HepG2 (cell line): ENCODE measurements around the gene TCFL5. TPM values are rescaled to one million over a fixed set of nuclear protein-coding genes. Genes with fewer than 3 reads are reported as not detected.

Experiments used
- ARHGAP35 ChIP-seq: sonication (generic); formaldehyde crosslinking; IDR thresholded peaks from 2 replicates; pipeline ENCODE4 v1.9.0; 2022; ENCODE audit warnings: mild to moderate bottlenecking, inconsistent platforms, moderate library complexity, missing genetic modification reagents, borderline replicate concordance
- ATRX ChIP-seq: sonication (generic); formaldehyde crosslinking; IDR thresholded peaks from 2 replicates; pipeline ENCODE4 v1.4.0; 2020; ENCODE audit warnings: missing genetic modification reagents, borderline replicate concordance
- CREB1 ChIP-seq, 2 experiments: fragments of 450-650 bp in 1 of 2; IDR thresholded peaks; 2 replicates each; pipeline ENCODE4 v1.6.1; 2016 to 2017; ENCODE audit warnings: control low read depth in 1 of 2, mild to moderate bottlenecking in 1 of 2, missing compliant biosample characterization in 1 of 2, missing genetic modification characterization in 1 of 2
- DMAP1 ChIP-seq: IDR thresholded peaks from 2 replicates; pipeline ENCODE4 v1.6.1; 2016
- EP300 ChIP-seq, 3 experiments: sonication (generic) in 1 of 3; formaldehyde crosslinking in 1 of 3; IDR thresholded peaks; 2 replicates each; pipeline versions ENCODE4 v1.5.1 to v1.6.1; 2011 to 2020; ENCODE audit warnings: low read depth in 2 of 3, low read length in 2 of 3, borderline replicate concordance in 1 of 3, improper control_type of control experiment in 1 of 3, mild to moderate bottlenecking in 1 of 3, missing genetic modification reagents in 1 of 3, moderate library complexity in 1 of 3
- HDAC1 ChIP-seq: sonication (generic); formaldehyde crosslinking; IDR thresholded peaks from 2 replicates; pipeline ENCODE4 v1.5.1; 2020; ENCODE audit warnings: mild to moderate bottlenecking, missing genetic modification reagents
- ISX ChIP-seq: sonication (generic); formaldehyde crosslinking; conservative IDR thresholded peaks from 2 replicates; pipeline ENCODE4 v1.5.0; 2020; ENCODE audit warnings: missing genetic modification reagents
- LRRFIP1 ChIP-seq: sonication (generic); formaldehyde crosslinking; conservative IDR thresholded peaks from 2 replicates; pipeline ENCODE4 v1.4.0; 2020; ENCODE audit warnings: missing genetic modification reagents
- MBNL3 ChIP-seq: fragments of 250-450 bp; sonication (Bioruptor Pico); conservative IDR thresholded peaks from 2 replicates; pipeline ENCODE4 v1.8.0; 2022; ENCODE audit warnings: mild to moderate bottlenecking, inconsistent platforms
- MTERF4 ChIP-seq: sonication (generic); formaldehyde crosslinking; IDR thresholded peaks from 2 replicates; pipeline ENCODE4 v1.8.0; 2023; ENCODE audit warnings: mild to moderate bottlenecking, missing genetic modification reagents
- NBN ChIP-seq: fragments of 450-650 bp; conservative IDR thresholded peaks from 2 replicates; pipeline ENCODE4 v1.6.1; 2017
- SMAD3 ChIP-seq: sonication (generic); formaldehyde crosslinking; IDR thresholded peaks from 2 replicates; pipeline ENCODE4 v1.4.0; 2020; ENCODE audit warnings: missing genetic modification reagents
- THAP9 ChIP-seq: sonication (generic); formaldehyde crosslinking; IDR thresholded peaks from 2 replicates; pipeline ENCODE4; 2020; ENCODE audit warnings: missing genetic modification reagents, mild to moderate bottlenecking, borderline replicate concordance
- ZFY ChIP-seq: sonication (generic); formaldehyde crosslinking; IDR thresholded peaks from 2 replicates; pipeline ENCODE4 v1.4.0; 2020; ENCODE audit warnings: missing genetic modification reagents
- ZNF124 ChIP-seq: sonication (generic); formaldehyde crosslinking; IDR thresholded peaks from 2 replicates; pipeline ENCODE4 v1.4.0; 2020; ENCODE audit warnings: missing genetic modification reagents
- ZNF160 ChIP-seq: sonication (generic); formaldehyde crosslinking; IDR thresholded peaks from 2 replicates; pipeline ENCODE4 v1.8.0; 2022; ENCODE audit warnings: mild to moderate bottlenecking, inconsistent platforms, missing genetic modification reagents
- ZNF639 ChIP-seq: conservative IDR thresholded peaks from 2 replicates; pipeline ENCODE4 v1.6.1; 2018; ENCODE audit warnings: missing genetic modification reagents
- polyA plus RNA-seq, 8 experiments: library from polyadenylated mRNA; depleted of rRNA in 3 of 8; stranded (reverse) in 7 of 8; unstranded in 1 of 8; fragments of >200 nt; fragmentation: Illumina TruSeq in 4 of 8; extraction: Trizol in 4 of 8; gene quantifications; 2 replicates each; pipeline versions ENCODE4 v1.2.1 to v1.2.3, GENCODE V29; 2011 to 2016; ENCODE audit warnings: low read depth in 4 of 8, missing spikeins in 1 of 8, mixed read lengths in 1 of 8; ENCODE audit not compliant: insufficient read depth in 1 of 8
- total RNA-seq, 5 experiments: library from RNA; depleted of rRNA; stranded (reverse); fragments of >200 nt; fragmentation: Illumina TruSeq; extraction: Trizol; gene quantifications; 2 replicates each; pipeline ENCODE4 v1.2.3, GENCODE V29; 2016; ENCODE audit warnings: low read depth in 1 of 5
- TF ChIP-seq, protein P1 (sequence below): sonication (generic); formaldehyde crosslinking; conservative IDR thresholded peaks from 2 replicates; pipeline ENCODE4 v1.8.0; 2022; ENCODE audit warnings: missing genetic modification reagents

Gene TCFL5
- total and polyA plus RNA-seq, 2 of the 13 experiments (the other 11 are each of a cell fraction or from before 2014, with no cell fraction given), result 14.8 to 20.0 TPM

DNA sequence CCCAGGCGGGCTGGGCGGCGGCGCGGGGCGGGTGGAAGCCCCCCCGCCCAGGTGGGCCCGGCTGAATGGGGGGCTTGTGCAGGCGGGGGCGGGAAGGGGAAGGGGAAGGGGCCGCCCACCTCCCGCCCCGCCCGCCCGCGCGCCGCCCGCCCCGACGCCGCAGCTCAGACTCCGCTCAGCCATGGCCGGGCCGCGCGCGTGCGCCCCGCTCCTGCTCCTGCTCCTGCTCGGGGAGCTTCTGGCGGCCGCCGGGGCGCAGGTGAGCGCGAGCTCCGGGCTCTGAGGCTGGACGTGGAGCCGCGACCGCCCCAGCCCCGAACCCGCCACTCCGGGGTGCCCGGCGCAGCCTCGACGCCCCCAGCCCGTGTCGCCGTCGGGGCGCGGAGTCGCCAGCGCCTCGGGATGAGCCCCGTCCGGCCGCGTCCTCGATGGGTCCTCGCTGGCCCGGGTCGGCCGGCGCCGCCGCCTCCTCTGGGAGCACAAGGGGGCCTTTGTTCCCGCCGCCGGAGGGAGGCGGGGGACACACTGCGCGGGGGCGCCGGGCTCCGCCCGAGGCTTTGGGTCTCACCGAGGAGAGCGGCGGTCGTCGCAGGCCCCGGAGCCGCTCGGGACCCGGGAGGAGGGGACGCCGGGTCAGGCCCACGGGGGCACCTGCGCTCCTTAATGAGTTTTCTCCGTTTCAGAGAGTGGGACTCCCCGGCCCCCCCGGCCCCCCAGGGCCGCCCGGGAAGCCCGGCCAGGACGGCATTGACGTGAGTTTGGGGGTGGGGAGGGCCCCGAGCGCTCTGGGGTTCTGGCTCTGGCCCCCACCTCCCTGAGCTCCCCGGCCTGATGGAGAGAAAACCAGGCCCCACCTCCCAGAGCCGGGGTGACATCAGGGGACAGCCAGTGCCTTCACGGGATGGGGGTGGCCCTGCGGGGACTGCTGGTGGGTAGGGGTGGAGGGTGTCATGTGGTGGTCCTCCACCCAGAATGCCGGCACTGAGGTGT, 44.4 kb downstream of the TCFL5 start, which contains the start of gene COL9A3 (continued):
- TF ChIP-seq ZNF639, result peak; percentile 25; the same call in 1 of the 2 replicates
- no peak for TF ChIP-seq ZNF124
- no peak for TF ChIP-seq ATRX
- no peak for TF ChIP-seq ISX
- TF ChIP-seq, protein P1, sequence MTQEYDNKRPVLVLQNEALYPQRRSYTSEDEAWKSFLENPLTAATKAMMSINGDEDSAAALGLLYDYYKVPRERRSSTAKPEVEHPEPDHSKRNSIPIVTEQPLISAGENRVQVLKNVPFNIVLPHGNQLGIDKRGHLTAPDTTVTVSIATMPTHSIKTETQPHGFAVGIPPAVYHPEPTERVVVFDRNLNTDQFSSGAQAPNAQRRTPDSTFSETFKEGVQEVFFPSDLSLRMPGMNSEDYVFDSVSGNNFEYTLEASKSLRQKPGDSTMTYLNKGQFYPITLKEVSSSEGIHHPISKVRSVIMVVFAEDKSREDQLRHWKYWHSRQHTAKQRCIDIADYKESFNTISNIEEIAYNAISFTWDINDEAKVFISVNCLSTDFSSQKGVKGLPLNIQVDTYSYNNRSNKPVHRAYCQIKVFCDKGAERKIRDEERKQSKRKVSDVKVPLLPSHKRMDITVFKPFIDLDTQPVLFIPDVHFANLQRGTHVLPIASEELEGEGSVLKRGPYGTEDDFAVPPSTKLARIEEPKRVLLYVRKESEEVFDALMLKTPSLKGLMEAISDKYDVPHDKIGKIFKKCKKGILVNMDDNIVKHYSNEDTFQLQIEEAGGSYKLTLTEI, result no peak
- TF ChIP-seq NBN, result no peak
- TF ChIP-seq ARHGAP35, result no peak
- TF ChIP-seq MTERF4 (CRISPR knock-in tag), result 0 out of 2 replicates have a peak, but pooled peaks have one; percentile 39
- TF ChIP-seq DMAP1 (CRISPR knock-in tag), result no peak; the same call in 1 of the 2 replicates
- no peak for TF ChIP-seq THAP9 (CRISPR knock-in tag)
- no peak for TF ChIP-seq ZNF160 (CRISPR knock-in tag)
- no peak; a peak in 1 of 4 replicates for TF ChIP-seq EP300 (IDR thresholded peaks at IDR 0.05; ENCODE audit: low read depth in 2 of 2, low read length in 2 of 2)
- TF ChIP-seq EP300 (CRISPR knock-in tag; IDR thresholded peaks at IDR 0.05; ENCODE audit: borderline replicate concordance), result no peak
- no peak for TF ChIP-seq LRRFIP1 (CRISPR knock-in tag)
- no peak; the same call in none of the 2 replicates for TF ChIP-seq ZFY (CRISPR knock-in tag)
- TF ChIP-seq HDAC1, result peak; percentile 29
- no peak for TF ChIP-seq SMAD3 (CRISPR knock-in tag)
- no peak for TF ChIP-seq CREB1 (IDR thresholded peaks at IDR 0.05)
- no peak for TF ChIP-seq CREB1 (CRISPR knock-in tag; IDR thresholded peaks at IDR 0.05)
- TF ChIP-seq MBNL3 (CRISPR knock-in tag), result no peak
